Activated B cell treated with CpG ODN at 0.5 μM for 24 hours (primary cell): ENCODE measurements around the gene CRELD2. TPM values are rescaled to one million over a fixed set of nuclear protein-coding genes. Genes with fewer than 3 reads are reported as not detected.

ENCODE experiments used
- ATAC-seq: fragments of 200-7000 bp; cut with Tn5 transposase; one replicate; pipeline ENCODE4 v1.10.0; 2021; ENCODE audit warnings: low read depth, mild to moderate bottlenecking, moderate library complexity
- CTCF ChIA-PET: fragments of 350-600 bp; sonication (Branson Sonifier 250); formaldehyde crosslinking; loops from one replicate; lab custom pipeline; 2021; ENCODE audit warnings: antibody characterized with exemption; lab: Charles Lee
- POLR2A ChIA-PET: fragments of 350-600 bp; sonication (Branson Sonifier 250); formaldehyde crosslinking; loops from one replicate; lab custom pipeline; 2021; ENCODE audit warnings: antibody characterized with exemption; lab: Charles Lee
- DNase-seq: peaks from one replicate; pipeline ENCODE4 v3.0.0; 2022
- H3K27ac Mint-ChIP-seq: one replicate; pipeline ENCODE4 v1.8.0; 2020; ENCODE audit warnings: mixed read lengths
- H3K27me3 Mint-ChIP-seq: one replicate; pipeline ENCODE4 v1.8.0; 2021; ENCODE audit warnings: mixed read lengths
- H3K36me3 Mint-ChIP-seq: one replicate; pipeline ENCODE4 v1.8.0; 2021; ENCODE audit warnings: low read depth, mixed read lengths
- H3K4me1 Mint-ChIP-seq: one replicate; pipeline ENCODE4 v1.8.0; 2021; ENCODE audit warnings: mixed read lengths
- H3K4me3 Mint-ChIP-seq: one replicate; pipeline ENCODE4 v1.8.0; 2020; ENCODE audit warnings: mild to moderate bottlenecking, mixed read lengths
- H3K9me3 Mint-ChIP-seq: one replicate; pipeline ENCODE4 v1.8.0; 2020; ENCODE audit warnings: mixed read lengths
- intact Hi-C: fragments of 100-400 bp; cut with micrococcal nuclease; formaldehyde crosslinking; loops from one replicate; pipeline ENCODE4 v1.15.1; 2024
- total RNA-seq: library from RNA; stranded (reverse); gene quantifications from 2 replicates; pipeline ENCODE4 v1.2.3, GENCODE V29; 2022
- TF ChIP-seq, protein P1 (sequence below): fragments of 200-600 bp; IDR thresholded peaks from one replicate; pipeline ENCODE4 v1.8.0; 2022; ENCODE audit warnings: antibody characterized with exemption, mild to moderate bottlenecking

Gene CRELD2
- total RNA-seq, 1 donor from 2014 or later: 44.5 TPM

- intact Hi-C loops: no loop called here
- DNase-seq (no peak), ATAC-seq (no peak)
- no peak overlapping the region for H3K27ac Mint-ChIP-seq
- H3K4me1 Mint-ChIP-seq: no peaks in the 10 kb centered on the region
- H3K9me3 Mint-ChIP-seq: no peaks in the 10 kb centered on the region
- CTCF ChIA-PET: no interaction called here
- H3K27me3 Mint-ChIP-seq: no peaks in the 10 kb centered on the region
- no peak overlapping the region for H3K4me3 Mint-ChIP-seq
- POLR2A ChIA-PET: no interaction called here
- TF ChIP-seq, protein P1, sequence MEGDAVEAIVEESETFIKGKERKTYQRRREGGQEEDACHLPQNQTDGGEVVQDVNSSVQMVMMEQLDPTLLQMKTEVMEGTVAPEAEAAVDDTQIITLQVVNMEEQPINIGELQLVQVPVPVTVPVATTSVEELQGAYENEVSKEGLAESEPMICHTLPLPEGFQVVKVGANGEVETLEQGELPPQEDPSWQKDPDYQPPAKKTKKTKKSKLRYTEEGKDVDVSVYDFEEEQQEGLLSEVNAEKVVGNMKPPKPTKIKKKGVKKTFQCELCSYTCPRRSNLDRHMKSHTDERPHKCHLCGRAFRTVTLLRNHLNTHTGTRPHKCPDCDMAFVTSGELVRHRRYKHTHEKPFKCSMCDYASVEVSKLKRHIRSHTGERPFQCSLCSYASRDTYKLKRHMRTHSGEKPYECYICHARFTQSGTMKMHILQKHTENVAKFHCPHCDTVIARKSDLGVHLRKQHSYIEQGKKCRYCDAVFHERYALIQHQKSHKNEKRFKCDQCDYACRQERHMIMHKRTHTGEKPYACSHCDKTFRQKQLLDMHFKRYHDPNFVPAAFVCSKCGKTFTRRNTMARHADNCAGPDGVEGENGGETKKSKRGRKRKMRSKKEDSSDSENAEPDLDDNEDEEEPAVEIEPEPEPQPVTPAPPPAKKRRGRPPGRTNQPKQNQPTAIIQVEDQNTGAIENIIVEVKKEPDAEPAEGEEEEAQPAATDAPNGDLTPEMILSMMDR: no peak
- H3K36me3 Mint-ChIP-seq: peaks cover 83% of the 10 kb centered on the region
Observed at GRCh38 chr22:49887064-49887451, 31.4 kb upstream of the CRELD2 start.

- Mint-ChIP-seq H3K27me3 (no peaks in the 10 kb centered on the region), H3K27ac (no peak overlapping the region), H3K36me3 (peaks cover 89% of the 10 kb centered on the region), H3K4me1 (no peaks in the 10 kb centered on the region), H3K9me3 (no peaks in the 10 kb centered on the region), H3K4me3 (no peak overlapping the region)
- DNase-seq: no peak
- intact Hi-C loops: no loop called here
- TF ChIP-seq, protein P1: no peak
- no peak for ATAC-seq
- POLR2A ChIA-PET: no interaction called here
- CTCF ChIA-PET: no interaction called here
Observed at GRCh38 chr22:49887702-49888101, 30.7 kb upstream of the CRELD2 start.

- CTCF ChIA-PET: no interaction called here
- no peak overlapping the region for H3K27ac Mint-ChIP-seq
- POLR2A ChIA-PET: interaction anchor here (0.6 kb wide), 1 partner anchor 36 kb away, joined by 3 read pairs; no protein-coding TSS in a partner anchor
- H3K9me3 Mint-ChIP-seq: no peaks in the 10 kb centered on the region
- intact Hi-C loops: no loop called here
- ATAC-seq (no peak), DNase-seq (no peak)
- peaks cover 87% of the 10 kb centered on the region for H3K36me3 Mint-ChIP-seq
- TF ChIP-seq, protein P1: no peak
- H3K4me1 Mint-ChIP-seq: no peaks in the 10 kb centered on the region
- H3K27me3 Mint-ChIP-seq: no peaks in the 10 kb centered on the region
- no peak overlapping the region for H3K4me3 Mint-ChIP-seq
Observed at GRCh38 chr22:49889071-49889470, 29.4 kb upstream of the CRELD2 start.

- H3K27me3 Mint-ChIP-seq: no peaks in the 10 kb centered on the region
- TF ChIP-seq, protein P1: no peak
- POLR2A ChIA-PET: no interaction called here
- peaks cover 58% of the 10 kb centered on the region for H3K36me3 Mint-ChIP-seq
- no peak overlapping the region for H3K4me3 Mint-ChIP-seq
- intact Hi-C loops: no loop called here
- H3K4me1 Mint-ChIP-seq: no peaks in the 10 kb centered on the region
- peaks cover 2% of the 10 kb centered on the region for H3K9me3 Mint-ChIP-seq
- H3K27ac Mint-ChIP-seq: no peak overlapping the region
- ATAC-seq (no peak), DNase-seq (no peak)
- CTCF ChIA-PET: no interaction called here
Observed at GRCh38 chr22:49892226-49892899, 26.1 kb upstream of the CRELD2 start.

- DNase-seq (no peak), ATAC-seq (no peak)
- no peak overlapping the region for H3K27ac Mint-ChIP-seq
- H3K4me3 Mint-ChIP-seq: no peak overlapping the region
- CTCF ChIA-PET: no interaction called here
- POLR2A ChIA-PET: no interaction called here
- intact Hi-C loops: no loop called here
- no peaks in the 10 kb centered on the region for H3K4me1 Mint-ChIP-seq
- H3K36me3 Mint-ChIP-seq: peaks cover 53% of the 10 kb centered on the region
- H3K9me3 Mint-ChIP-seq: peaks cover 2% of the 10 kb centered on the region
- TF ChIP-seq, protein P1: no peak
- H3K27me3 Mint-ChIP-seq: no peaks in the 10 kb centered on the region
Observed at GRCh38 chr22:49893025-49893424, 25.4 kb upstream of the CRELD2 start.
